ENCODE data around the gene TCL1A. TPM values are rescaled to one million over a fixed set of nuclear protein-coding genes. Genes with fewer than 3 reads are reported as not detected.

The TCL1A gene
- polyA plus RNA-seq, 1 donor (not counting 4 experiments of a cell fraction or from before 2014, with no cell fraction given), result not detected

DNA sequence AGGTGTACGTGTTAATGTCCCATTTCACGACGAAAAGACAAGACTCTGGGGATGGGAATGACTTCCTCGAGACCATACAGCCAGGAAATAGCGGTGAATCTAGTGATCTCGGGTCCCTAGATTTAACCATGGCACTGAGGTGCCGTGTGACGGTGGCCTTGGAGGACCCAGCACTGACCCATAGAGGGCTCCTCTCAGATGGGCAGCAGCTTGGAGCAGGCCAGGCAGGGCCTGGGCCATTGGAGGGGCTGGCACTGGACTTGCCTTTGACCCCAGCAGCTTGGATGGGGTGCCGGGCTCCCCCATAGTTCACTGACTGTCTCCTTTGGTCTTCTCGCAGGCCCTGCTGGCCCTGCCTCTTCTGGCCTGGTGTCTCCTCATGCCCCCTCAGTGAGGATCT is 22.3 kb downstream of the TCL1A start:
- Histone ChIP-seq H2AFZ (ENCODE audit: control insufficient read depth, low read length) (no peak overlapping the region), H3K36me3 (ENCODE audit: control insufficient read depth in 2 of 2, extremely low read depth in 1 of 2, insufficient read depth in 2 of 2, low read length in 2 of 2) (no peaks in the 10 kb centered on the region), H3K4me2 (ENCODE audit: control insufficient read depth, extremely low read depth, insufficient read depth, low read depth, low read length) (no peak overlapping the region), H3K4me3 (ENCODE audit: control insufficient read depth in 2 of 3, extremely low read depth in 1 of 3, insufficient read depth in 2 of 3, low read depth in 1 of 3, low read length in 3 of 3) (no peak overlapping the region), H3K4me1 (ENCODE audit: control insufficient read depth, extremely low read depth, insufficient read depth, low read length) (no peaks in the 10 kb centered on the region), H3K9ac (ENCODE audit: control insufficient read depth, extremely low read depth, insufficient read depth, low read length) (no peak overlapping the region), H3K79me2 (ENCODE audit: control insufficient read depth, insufficient read depth, low read length) (no peaks in the 10 kb centered on the region), H3K9me3 (ENCODE audit: control insufficient read depth, low read depth, low read length) (no peaks in the 10 kb centered on the region), H3K27ac (ENCODE audit: control insufficient read depth, insufficient read depth, low read length) (no peak overlapping the region), H3K9me1 (ENCODE audit: control insufficient read depth, extremely low read depth, insufficient read depth, low read length) (no peaks in the 10 kb centered on the region), H3K27me3 (ENCODE audit: control insufficient read depth, extremely low read depth, insufficient read depth, low read length) (no peaks in the 10 kb centered on the region), H4K20me1 (ENCODE audit: control insufficient read depth, extremely low read depth, insufficient read depth, low read length) (no peaks in the 10 kb centered on the region)
- DNase-seq (ENCODE audit: low read depth, low spot score), result no peak
- dilution Hi-C loops (cut with MboI; ENCODE audit: extremely low pct_ligation_motif_present, low sequenced_read_pairs), result no loop called here
- no peak for FAIRE-seq
- TF ChIP-seq, protein P1, sequence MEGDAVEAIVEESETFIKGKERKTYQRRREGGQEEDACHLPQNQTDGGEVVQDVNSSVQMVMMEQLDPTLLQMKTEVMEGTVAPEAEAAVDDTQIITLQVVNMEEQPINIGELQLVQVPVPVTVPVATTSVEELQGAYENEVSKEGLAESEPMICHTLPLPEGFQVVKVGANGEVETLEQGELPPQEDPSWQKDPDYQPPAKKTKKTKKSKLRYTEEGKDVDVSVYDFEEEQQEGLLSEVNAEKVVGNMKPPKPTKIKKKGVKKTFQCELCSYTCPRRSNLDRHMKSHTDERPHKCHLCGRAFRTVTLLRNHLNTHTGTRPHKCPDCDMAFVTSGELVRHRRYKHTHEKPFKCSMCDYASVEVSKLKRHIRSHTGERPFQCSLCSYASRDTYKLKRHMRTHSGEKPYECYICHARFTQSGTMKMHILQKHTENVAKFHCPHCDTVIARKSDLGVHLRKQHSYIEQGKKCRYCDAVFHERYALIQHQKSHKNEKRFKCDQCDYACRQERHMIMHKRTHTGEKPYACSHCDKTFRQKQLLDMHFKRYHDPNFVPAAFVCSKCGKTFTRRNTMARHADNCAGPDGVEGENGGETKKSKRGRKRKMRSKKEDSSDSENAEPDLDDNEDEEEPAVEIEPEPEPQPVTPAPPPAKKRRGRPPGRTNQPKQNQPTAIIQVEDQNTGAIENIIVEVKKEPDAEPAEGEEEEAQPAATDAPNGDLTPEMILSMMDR (optimal IDR thresholded peaks at IDR 0.05 in 1 of 3, IDR thresholded peaks at IDR 0.05 in 1 of 3, conservative IDR thresholded peaks at IDR 0.05 in 1 of 3; ENCODE audit: extremely low read depth in 1 of 3, insufficient read depth in 2 of 3, low read length in 3 of 3), result no peak
- TF ChIP-seq EZH2 (IDR thresholded peaks at IDR 0.05; ENCODE audit: low read length), result no peak

DNA sequence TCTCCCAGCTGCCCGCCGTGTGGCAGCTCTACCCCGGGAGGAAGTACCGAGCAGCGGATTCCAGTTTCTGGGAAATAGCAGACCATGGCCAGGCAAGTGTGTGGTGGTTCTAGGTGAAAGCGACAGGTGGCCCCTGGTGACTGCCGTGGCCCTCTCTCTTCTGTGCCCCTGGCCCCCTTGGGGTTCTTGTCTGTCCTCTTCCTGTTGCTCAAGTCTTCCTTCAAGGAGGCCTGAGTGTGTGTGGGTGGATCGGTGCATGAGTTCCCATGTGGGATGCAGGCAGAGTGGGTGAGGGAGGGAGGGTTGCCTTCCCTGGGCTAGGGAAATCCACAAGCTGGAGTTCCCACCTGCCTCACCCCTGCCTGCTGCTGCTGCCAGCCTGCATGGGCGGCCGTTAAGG is 23.1 kb downstream of the TCL1A start:
- H3K27me3 ChIP-seq (ENCODE audit: control insufficient read depth, extremely low read depth, insufficient read depth, low read length), result no peaks in the 10 kb centered on the region
- no peak overlapping the region for H3K9ac ChIP-seq (ENCODE audit: control insufficient read depth, extremely low read depth, insufficient read depth, low read length)
- dilution Hi-C loops (cut with MboI; ENCODE audit: extremely low pct_ligation_motif_present, low sequenced_read_pairs), result no loop called here
- no peaks in the 10 kb centered on the region for H3K36me3 ChIP-seq (ENCODE audit: control insufficient read depth in 2 of 2, extremely low read depth in 1 of 2, insufficient read depth in 2 of 2, low read length in 2 of 2)
- H3K27ac ChIP-seq (ENCODE audit: control insufficient read depth, insufficient read depth, low read length), result no peak overlapping the region
- no peaks in the 10 kb centered on the region for H3K9me3 ChIP-seq (ENCODE audit: control insufficient read depth, low read depth, low read length)
- no peak overlapping the region for H3K4me3 ChIP-seq (ENCODE audit: control insufficient read depth in 2 of 3, extremely low read depth in 1 of 3, insufficient read depth in 2 of 3, low read depth in 1 of 3, low read length in 3 of 3)
- DNase-seq (ENCODE audit: low read depth, low spot score) (no peak), FAIRE-seq (no peak)
- H4K20me1 ChIP-seq (ENCODE audit: control insufficient read depth, extremely low read depth, insufficient read depth, low read length), result no peaks in the 10 kb centered on the region
- H2AFZ ChIP-seq (ENCODE audit: control insufficient read depth, low read length), result no peak overlapping the region
- H3K4me2 ChIP-seq (ENCODE audit: control insufficient read depth, extremely low read depth, insufficient read depth, low read depth, low read length), result no peak overlapping the region
- H3K4me1 ChIP-seq (ENCODE audit: control insufficient read depth, extremely low read depth, insufficient read depth, low read length), result no peaks in the 10 kb centered on the region
- H3K79me2 ChIP-seq (ENCODE audit: control insufficient read depth, insufficient read depth, low read length), result no peaks in the 10 kb centered on the region
- TF ChIP-seq EZH2 (IDR thresholded peaks at IDR 0.05; ENCODE audit: low read length), result no peak
- TF ChIP-seq, protein P1 (optimal IDR thresholded peaks at IDR 0.05 in 1 of 3, IDR thresholded peaks at IDR 0.05 in 1 of 3, conservative IDR thresholded peaks at IDR 0.05 in 1 of 3; ENCODE audit: extremely low read depth in 1 of 3, insufficient read depth in 2 of 3, low read length in 3 of 3), result no peak
- H3K9me1 ChIP-seq (ENCODE audit: control insufficient read depth, extremely low read depth, insufficient read depth, low read length), result no peaks in the 10 kb centered on the region

All from keratinocyte (primary cell).